Heart left ventricle (tissue), 13 donors: ENCODE data around the gene ZNF614.

Experiments used
- POLR2A ChIP-seq, 2 donors: fragments of 450-650 bp; IDR thresholded peaks; one replicate each; pipeline ENCODE4 v1.6.1; 2017; ENCODE audit warnings: antibody characterized with exemption in 2 of 2, mild to moderate bottlenecking in 2 of 2, moderate library complexity in 2 of 2
- TF ChIP-seq, protein P1 (sequence below), 12 donors: fragments of 200-600 bp; sonication (generic) in 4 of 12; IDR thresholded peaks; one replicate each; pipeline versions ENCODE4 v1.5.0 to v1.8.0; 2018 to 2022; ENCODE audit warnings: antibody characterized with exemption in 12 of 12, mild to moderate bottlenecking in 5 of 12
- donor health status: ischemic (EF 13 %, LVEDD 7.1; RV severe dilation, severe dysfunction).
- donor health status: DM: no; HTN: yes; CAD: no.
- donor health status: DM: no; HTN: no; CAD: no.
- donor health status: ischemic (EF 25% LVEDD 6.9; RV normal size, moderate dysfunction).
- donor health status: ischemic (EF 25% LVEDD 5.7; RV mildly dilated, moderate dysfunction).
- donor health status: ischemic (EF 35%, LVEDD 5.7; RV mildly dilated, moderate dysfunction).
- donor health status: nonischemic (EF 11% LVEDD 7.7; RV severe dilation, severe dysfunction).
- donor health status: DM: yes; HTN: yes; CAD: no.
- donor health status: PGD.
- donor health status: ischemic (EF 29% LVEDD 5.4; RV normal size, mild dysfunction).
- donor health status: nonischemic (EF 23%, LVEDD 6.1; RV moderate dilation, normal function).

- no peak for TF ChIP-seq POLR2A (IDR thresholded peaks at IDR 0.05)
- TF ChIP-seq, protein P1, sequence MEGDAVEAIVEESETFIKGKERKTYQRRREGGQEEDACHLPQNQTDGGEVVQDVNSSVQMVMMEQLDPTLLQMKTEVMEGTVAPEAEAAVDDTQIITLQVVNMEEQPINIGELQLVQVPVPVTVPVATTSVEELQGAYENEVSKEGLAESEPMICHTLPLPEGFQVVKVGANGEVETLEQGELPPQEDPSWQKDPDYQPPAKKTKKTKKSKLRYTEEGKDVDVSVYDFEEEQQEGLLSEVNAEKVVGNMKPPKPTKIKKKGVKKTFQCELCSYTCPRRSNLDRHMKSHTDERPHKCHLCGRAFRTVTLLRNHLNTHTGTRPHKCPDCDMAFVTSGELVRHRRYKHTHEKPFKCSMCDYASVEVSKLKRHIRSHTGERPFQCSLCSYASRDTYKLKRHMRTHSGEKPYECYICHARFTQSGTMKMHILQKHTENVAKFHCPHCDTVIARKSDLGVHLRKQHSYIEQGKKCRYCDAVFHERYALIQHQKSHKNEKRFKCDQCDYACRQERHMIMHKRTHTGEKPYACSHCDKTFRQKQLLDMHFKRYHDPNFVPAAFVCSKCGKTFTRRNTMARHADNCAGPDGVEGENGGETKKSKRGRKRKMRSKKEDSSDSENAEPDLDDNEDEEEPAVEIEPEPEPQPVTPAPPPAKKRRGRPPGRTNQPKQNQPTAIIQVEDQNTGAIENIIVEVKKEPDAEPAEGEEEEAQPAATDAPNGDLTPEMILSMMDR (IDR thresholded peaks at IDR 0.05) = no peak
These were observed 56.6 kb downstream of the ZNF614 start for GRCh38 chr19:51971624-51972023.
